CD4-positive, alpha-beta T cell treated with Interleukin-4 for 4 hours (primary cell): ENCODE measurements around the gene CGRRF1.

Experiments
- DNase-seq: peaks from one replicate; pipeline ENCODE4 v3.0.0-alpha.2; 2020

The CGRRF1 gene

DNA sequence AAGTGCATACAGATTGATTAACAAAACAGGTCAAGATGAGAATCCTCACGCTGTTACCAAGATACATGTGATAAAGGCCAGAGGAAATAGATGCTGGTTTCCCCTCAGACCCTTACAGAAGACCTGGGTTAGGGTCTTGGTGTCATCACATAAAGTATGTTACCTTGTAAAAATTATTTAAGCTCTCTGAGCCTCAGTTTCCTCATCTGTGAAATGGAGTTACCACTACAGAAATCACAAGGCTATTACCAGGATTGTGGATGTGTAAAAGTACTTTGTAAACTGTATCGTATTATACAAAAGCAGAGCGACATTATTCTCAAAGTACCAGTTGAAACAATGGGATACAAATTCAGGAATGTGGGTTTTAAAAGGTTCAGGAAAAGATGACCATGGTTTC lies 71.2 kb downstream of the CGRRF1 start:
- no peak for DNase-seq

DNA sequence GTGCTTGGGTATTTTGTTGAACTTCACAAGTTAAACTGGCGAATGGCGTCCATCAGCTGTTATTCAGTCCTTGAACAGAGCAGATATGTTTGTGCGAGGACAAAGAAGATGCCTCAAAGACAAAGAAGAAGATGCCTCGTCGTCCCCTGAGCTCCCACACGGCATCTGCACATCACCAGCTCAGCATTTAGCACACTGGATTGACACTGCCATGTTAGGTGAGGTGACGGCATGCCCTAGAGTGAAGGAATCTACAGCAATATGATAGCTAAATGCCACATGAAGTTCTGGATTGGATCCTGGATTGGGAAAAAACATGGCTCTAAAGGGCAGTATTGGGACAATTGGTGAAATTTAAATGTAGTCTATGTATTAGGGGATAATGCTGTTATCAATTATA lies 72.6 kb downstream of the CGRRF1 start:
- no peak for DNase-seq

DNA sequence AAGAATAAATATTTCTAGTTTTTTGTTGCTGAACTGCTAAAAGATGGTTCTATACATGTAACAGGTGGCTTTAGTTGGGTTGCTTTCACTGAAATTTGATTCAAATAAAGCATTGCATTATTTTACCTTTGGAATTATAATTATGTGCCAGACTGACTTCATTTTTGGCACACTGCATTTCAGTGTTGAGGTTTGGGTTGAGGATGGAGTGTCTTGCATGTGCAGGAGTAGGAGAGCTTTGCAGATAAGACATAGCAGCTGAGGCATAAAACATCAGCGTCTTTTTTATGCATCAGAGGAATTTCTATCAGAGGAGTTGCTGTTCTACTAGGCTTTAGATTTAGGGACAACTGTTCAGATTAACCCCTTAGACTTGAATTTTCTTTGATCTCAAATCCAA lies 74.4 kb downstream of the CGRRF1 start:
- DNase-seq, result no peak

DNA sequence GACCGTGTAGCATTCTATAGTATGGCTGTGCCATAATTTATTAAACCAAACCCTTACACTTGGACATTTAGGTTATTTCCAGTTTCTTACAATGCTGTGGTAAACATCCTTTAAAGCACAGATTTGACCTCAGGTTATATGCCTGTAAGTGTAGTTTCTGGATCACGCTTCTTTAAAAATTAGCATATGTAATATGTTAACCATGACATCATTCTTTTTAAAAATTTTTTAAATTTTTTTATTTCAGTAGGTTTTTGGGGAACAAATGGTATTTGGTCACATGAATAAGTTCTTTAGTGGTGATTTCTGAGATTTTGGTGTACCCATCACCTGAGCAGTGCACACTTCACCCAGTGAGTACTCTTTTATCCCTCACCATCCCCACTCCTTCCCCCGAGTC lies 75.5 kb downstream of the CGRRF1 start:
- DNase-seq, result no peak
